GM12878 (cell line): ENCODE results near the gene FAIM. TPM values are rescaled to one million over a fixed set of nuclear protein-coding genes. Genes with fewer than 3 reads are reported as not detected.

Source experiments
- BHLHE40 ChIP-seq, 2 experiments: fragments of 450-650 bp in 1 of 2; IDR thresholded peaks; 2 replicates each; pipeline ENCODE4 v1.6.1; 2011 to 2017; ENCODE audit warnings: low read depth in 2 of 2, borderline replicate concordance in 1 of 2, improper control_type of control experiment in 1 of 2, low read length in 1 of 2, mild to moderate bottlenecking in 1 of 2
- CBX3 ChIP-seq: fragments of 200-600 bp; sonication (generic); IDR thresholded peaks from 2 replicates; pipeline ENCODE4 v1.6.1; 2016; ENCODE audit warnings: low read depth, borderline replicate concordance
- CEBPB ChIP-seq, 2 experiments: fragments of 150-350 bp in 1 of 2; IDR thresholded peaks; 2 replicates each; pipeline ENCODE4 v1.6.1; 2012 to 2014; ENCODE audit warnings: low read depth in 2 of 2, low read length in 2 of 2, borderline replicate concordance in 1 of 2, inconsistent platforms in 1 of 2
- CREB1 ChIP-seq: IDR thresholded peaks from 2 replicates; pipeline ENCODE4 v1.6.1; 2012; ENCODE audit warnings: low read depth, mild to moderate bottlenecking, inconsistent platforms
- HDGF ChIP-seq: fragments of 450-650 bp; IDR thresholded peaks from 2 replicates; pipeline ENCODE4 v1.6.1; 2016; ENCODE audit warnings: antibody characterized with exemption
- MXI1 ChIP-seq: fragments of 150-350 bp; IDR thresholded peaks from 2 replicates; pipeline ENCODE4 v1.6.1; 2011; ENCODE audit warnings: low read depth, mild to moderate bottlenecking, inconsistent platforms, low read length, improper control_type of control experiment
- RB1 ChIP-seq: fragments of 450-650 bp; formaldehyde crosslinking; IDR thresholded peaks from 2 replicates; pipeline ENCODE4 v1.6.1; 2017; ENCODE audit warnings: mild to moderate bottlenecking, borderline replicate concordance
- RBBP5 ChIP-seq: fragments of 200-600 bp; sonication (generic); conservative IDR thresholded peaks from 2 replicates; pipeline ENCODE4 v1.6.1; 2016
- ZNF207 ChIP-seq: fragments of 450-650 bp; IDR thresholded peaks from 2 replicates; pipeline ENCODE4 v1.6.1; 2014; ENCODE audit warnings: antibody characterized with exemption, mild to moderate bottlenecking, borderline replicate concordance
- polyA plus RNA-seq, 11 experiments: library from polyadenylated mRNA; depleted of rRNA in 4 of 11; unstranded in 6 of 11; stranded (reverse) in 5 of 11; fragments of >200 nt; fragmentation: Nextera tagmentation in 4 of 11; fragmentation: Illumina TruSeq in 1 of 11; extraction: Ambion mirVana in 4 of 11; extraction: Trizol in 1 of 11; gene quantifications; 1 replicate in 1 of 11; 2 replicates in 10 of 11; pipeline versions ENCODE4 v1.2.1 to v1.2.3, GENCODE V29; 2011 to 2016; ENCODE audit warnings: inconsistent platforms in 2 of 11, missing spikeins in 2 of 11, low read depth in 1 of 11
- total RNA-seq, 4 experiments: library from RNA; depleted of rRNA in 3 of 4; stranded (reverse); fragments of >200 nt in 3 of 4; fragmentation: Illumina TruSeq in 1 of 4; extraction: Trizol in 1 of 4; gene quantifications; 2 replicates each; pipeline versions ENCODE4 v1.2.1 to v1.2.3, GENCODE V29; 2013 to 2021
- TF ChIP-seq, protein P1 (sequence below): IDR thresholded peaks from 2 replicates; pipeline ENCODE4 v1.6.1; 2011; ENCODE audit warnings: borderline replicate concordance, low read depth, mild to moderate bottlenecking, moderate library complexity, mixed read lengths, low read length; ENCODE audit not compliant: insufficient read depth; ENCODE audit errors: extremely low read length
- TF ChIP-seq, protein P2 (sequence below): fragments of 450-650 bp; formaldehyde crosslinking; IDR thresholded peaks from 2 replicates; pipeline ENCODE4 v1.4.0; 2022; ENCODE audit warnings: mild to moderate bottlenecking, moderate library complexity
- TF ChIP-seq, protein P3 (sequence below): fragments of 450-650 bp; conservative IDR thresholded peaks from 2 replicates; pipeline ENCODE4 v1.6.1; 2017; ENCODE audit warnings: mild to moderate bottlenecking, moderate library complexity
- TF ChIP-seq, protein P4 (sequence below): fragments of 450-650 bp; IDR thresholded peaks from 2 replicates; pipeline ENCODE4 v1.6.1; 2018; ENCODE audit warnings: mild to moderate bottlenecking, low read depth, moderate library complexity; ENCODE audit not compliant: partially characterized antibody
- TF ChIP-seq, protein P5 (sequence below): fragments of 450-650 bp; IDR thresholded peaks from 2 replicates; pipeline ENCODE4 v1.6.1; 2017; ENCODE audit warnings: mild to moderate bottlenecking, moderate library complexity

The FAIM gene
- total and polyA plus RNA-seq, 10 of the 15 experiments (the other 5 are each of a cell fraction or from before 2014, with no cell fraction given) = 9.3 to 34.0 (median 23.5) TPM

DNA sequence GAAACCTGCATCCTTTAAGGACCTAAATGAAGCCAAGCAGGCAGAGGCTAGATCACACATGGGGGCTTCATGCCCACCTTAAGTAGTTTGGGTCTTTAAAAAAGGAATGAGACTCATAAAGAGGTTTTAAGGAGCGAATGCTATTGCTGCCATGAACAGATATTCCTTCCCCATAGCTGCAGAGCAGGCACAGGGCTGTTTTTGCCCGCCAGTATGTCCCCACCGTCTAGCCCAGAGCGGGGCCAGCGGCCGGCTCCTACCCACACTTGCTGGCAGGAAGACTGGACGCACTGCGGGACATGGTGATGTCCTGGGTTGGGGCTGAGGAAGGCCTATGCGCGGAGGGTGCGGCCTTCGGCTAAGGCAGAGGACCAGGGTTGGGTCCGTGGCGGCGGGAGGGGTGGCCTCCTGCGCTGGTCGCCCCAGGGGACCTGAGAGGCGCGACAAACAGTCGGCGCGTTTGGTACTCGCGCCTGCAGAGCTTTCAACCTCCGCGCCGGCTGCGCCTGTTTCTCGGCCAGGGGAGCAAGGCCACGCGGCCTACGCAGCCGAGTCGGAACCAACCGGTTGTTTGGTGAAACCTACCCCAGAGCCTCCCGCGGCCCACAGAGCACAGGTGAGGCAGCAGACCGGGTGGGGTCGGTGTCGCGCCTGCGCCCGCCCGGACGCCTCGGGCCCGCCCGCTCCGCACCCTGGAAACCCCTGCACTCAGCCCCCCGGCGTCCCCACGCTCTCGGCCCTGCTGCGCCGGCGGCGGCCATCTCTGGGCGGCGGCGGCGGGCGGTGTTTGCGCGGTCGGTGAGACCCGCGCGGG, at the start of gene FAIM (continued):
- TF ChIP-seq, protein P1, sequence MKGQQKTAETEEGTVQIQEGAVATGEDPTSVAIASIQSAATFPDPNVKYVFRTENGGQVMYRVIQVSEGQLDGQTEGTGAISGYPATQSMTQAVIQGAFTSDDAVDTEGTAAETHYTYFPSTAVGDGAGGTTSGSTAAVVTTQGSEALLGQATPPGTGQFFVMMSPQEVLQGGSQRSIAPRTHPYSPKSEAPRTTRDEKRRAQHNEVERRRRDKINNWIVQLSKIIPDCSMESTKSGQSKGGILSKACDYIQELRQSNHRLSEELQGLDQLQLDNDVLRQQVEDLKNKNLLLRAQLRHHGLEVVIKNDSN = no peak
- TF ChIP-seq RBBP5 (no peak), BHLHE40 (IDR thresholded peaks at IDR 0.05; ENCODE audit: borderline replicate concordance in 1 of 2, low read depth in 2 of 2, low read length in 1 of 2) (0 out of 4 replicates have a peak, but pooled peaks of 1 of the 2 experiments have one; percentile 40), RB1 (0 out of 2 replicates have a peak, but pooled peaks have one; percentile 37), MXI1 (no peak; the same call in 1 of the 2 replicates), ZNF207 (no peak), CREB1 (no peak; the same call in 1 of the 2 replicates), CEBPB (IDR thresholded peaks at IDR 0.05; ENCODE audit: borderline replicate concordance in 1 of 2, low read depth in 2 of 2, low read length in 2 of 2) (no peak), HDGF (0 out of 2 replicates have a peak, but pooled peaks have one; percentile 51), CBX3 (no peak)
- TF ChIP-seq, protein P2, sequence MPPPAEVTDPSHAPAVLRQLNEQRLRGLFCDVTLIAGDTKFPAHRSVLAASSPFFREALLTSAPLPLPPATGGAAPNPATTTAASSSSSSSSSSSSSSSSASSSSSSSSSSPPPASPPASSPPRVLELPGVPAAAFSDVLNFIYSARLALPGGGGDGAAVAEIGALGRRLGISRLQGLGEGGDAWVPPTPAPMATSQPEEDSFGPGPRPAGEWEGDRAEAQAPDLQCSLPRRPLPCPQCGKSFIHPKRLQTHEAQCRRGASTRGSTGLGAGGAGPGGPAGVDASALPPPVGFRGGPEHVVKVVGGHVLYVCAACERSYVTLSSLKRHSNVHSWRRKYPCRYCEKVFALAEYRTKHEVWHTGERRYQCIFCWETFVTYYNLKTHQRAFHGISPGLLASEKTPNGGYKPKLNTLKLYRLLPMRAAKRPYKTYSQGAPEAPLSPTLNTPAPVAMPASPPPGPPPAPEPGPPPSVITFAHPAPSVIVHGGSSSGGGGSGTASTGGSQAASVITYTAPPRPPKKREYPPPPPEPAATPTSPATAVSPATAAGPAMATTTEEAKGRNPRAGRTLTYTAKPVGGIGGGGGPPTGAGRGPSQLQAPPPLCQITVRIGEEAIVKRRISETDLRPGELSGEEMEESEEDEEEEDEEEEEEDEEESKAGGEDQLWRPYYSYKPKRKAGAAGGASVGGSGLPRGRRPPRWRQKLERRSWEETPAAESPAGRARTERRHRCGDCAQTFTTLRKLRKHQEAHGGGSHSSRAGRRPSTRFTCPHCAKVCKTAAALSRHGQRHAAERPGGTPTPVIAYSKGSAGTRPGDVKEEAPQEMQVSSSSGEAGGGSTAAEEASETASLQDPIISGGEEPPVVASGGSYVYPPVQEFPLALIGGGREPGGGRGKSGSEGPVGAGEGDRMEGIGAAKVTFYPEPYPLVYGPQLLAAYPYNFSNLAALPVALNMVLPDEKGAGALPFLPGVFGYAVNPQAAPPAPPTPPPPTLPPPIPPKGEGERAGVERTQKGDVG (CRISPR knock-in tag) = no peak
- TF ChIP-seq, protein P3, sequence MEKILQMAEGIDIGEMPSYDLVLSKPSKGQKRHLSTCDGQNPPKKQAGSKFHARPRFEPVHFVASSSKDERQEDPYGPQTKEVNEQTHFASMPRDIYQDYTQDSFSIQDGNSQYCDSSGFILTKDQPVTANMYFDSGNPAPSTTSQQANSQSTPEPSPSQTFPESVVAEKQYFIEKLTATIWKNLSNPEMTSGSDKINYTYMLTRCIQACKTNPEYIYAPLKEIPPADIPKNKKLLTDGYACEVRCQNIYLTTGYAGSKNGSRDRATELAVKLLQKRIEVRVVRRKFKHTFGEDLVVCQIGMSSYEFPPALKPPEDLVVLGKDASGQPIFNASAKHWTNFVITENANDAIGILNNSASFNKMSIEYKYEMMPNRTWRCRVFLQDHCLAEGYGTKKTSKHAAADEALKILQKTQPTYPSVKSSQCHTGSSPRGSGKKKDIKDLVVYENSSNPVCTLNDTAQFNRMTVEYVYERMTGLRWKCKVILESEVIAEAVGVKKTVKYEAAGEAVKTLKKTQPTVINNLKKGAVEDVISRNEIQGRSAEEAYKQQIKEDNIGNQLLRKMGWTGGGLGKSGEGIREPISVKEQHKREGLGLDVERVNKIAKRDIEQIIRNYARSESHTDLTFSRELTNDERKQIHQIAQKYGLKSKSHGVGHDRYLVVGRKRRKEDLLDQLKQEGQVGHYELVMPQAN = peak; percentile 61; the same call in 1 of the 2 replicates
- TF ChIP-seq, protein P4, sequence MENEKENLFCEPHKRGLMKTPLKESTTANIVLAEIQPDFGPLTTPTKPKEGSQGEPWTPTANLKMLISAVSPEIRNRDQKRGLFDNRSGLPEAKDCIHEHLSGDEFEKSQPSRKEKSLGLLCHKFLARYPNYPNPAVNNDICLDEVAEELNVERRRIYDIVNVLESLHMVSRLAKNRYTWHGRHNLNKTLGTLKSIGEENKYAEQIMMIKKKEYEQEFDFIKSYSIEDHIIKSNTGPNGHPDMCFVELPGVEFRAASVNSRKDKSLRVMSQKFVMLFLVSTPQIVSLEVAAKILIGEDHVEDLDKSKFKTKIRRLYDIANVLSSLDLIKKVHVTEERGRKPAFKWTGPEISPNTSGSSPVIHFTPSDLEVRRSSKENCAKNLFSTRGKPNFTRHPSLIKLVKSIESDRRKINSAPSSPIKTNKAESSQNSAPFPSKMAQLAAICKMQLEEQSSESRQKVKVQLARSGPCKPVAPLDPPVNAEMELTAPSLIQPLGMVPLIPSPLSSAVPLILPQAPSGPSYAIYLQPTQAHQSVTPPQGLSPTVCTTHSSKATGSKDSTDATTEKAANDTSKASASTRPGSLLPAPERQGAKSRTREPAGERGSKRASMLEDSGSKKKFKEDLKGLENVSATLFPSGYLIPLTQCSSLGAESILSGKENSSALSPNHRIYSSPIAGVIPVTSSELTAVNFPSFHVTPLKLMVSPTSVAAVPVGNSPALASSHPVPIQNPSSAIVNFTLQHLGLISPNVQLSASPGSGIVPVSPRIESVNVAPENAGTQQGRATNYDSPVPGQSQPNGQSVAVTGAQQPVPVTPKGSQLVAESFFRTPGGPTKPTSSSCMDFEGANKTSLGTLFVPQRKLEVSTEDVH = no peak
- TF ChIP-seq, protein P5, sequence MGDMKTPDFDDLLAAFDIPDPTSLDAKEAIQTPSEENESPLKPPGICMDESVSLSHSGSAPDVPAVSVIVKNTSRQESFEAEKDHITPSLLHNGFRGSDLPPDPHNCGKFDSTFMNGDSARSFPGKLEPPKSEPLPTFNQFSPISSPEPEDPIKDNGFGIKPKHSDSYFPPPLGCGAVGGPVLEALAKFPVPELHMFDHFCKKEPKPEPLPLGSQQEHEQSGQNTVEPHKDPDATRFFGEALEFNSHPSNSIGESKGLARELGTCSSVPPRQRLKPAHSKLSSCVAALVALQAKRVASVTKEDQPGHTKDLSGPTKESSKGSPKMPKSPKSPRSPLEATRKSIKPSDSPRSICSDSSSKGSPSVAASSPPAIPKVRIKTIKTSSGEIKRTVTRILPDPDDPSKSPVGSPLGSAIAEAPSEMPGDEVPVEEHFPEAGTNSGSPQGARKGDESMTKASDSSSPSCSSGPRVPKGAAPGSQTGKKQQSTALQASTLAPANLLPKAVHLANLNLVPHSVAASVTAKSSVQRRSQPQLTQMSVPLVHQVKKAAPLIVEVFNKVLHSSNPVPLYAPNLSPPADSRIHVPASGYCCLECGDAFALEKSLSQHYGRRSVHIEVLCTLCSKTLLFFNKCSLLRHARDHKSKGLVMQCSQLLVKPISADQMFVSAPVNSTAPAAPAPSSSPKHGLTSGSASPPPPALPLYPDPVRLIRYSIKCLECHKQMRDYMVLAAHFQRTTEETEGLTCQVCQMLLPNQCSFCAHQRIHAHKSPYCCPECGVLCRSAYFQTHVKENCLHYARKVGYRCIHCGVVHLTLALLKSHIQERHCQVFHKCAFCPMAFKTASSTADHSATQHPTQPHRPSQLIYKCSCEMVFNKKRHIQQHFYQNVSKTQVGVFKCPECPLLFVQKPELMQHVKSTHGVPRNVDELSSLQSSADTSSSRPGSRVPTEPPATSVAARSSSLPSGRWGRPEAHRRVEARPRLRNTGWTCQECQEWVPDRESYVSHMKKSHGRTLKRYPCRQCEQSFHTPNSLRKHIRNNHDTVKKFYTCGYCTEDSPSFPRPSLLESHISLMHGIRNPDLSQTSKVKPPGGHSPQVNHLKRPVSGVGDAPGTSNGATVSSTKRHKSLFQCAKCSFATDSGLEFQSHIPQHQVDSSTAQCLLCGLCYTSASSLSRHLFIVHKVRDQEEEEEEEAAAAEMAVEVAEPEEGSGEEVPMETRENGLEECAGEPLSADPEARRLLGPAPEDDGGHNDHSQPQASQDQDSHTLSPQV = no peak
